HUES64 (cell line): Measurements from ENCODE around the gene ZNF764.

Experiments
- H3K27ac ChIP-seq: 2 replicates; pipeline ENCODE4 v1.7.0; 2013; ENCODE audit warnings: low read depth, low read length, inconsistent platforms
- H3K27me3 ChIP-seq: 2 replicates; pipeline ENCODE4 v1.6.1; 2013; ENCODE audit warnings: mild to moderate bottlenecking, low read length; ENCODE audit not compliant: insufficient read depth
- H3K36me3 ChIP-seq: 2 replicates; pipeline ENCODE4 v1.6.1; 2013; ENCODE audit warnings: mild to moderate bottlenecking, low read length; ENCODE audit not compliant: insufficient read depth
- H3K4me1 ChIP-seq: 2 replicates; pipeline ENCODE4 v1.6.1; 2013; ENCODE audit warnings: mild to moderate bottlenecking, low read length, moderate library complexity; ENCODE audit not compliant: insufficient read depth
- H3K4me3 ChIP-seq: 2 replicates; pipeline ENCODE4 v1.5.1; 2013; ENCODE audit warnings: mild to moderate bottlenecking, low read length, moderate library complexity
- H3K9ac ChIP-seq: 2 replicates; pipeline ENCODE4 v1.6.1; 2013; ENCODE audit warnings: mild to moderate bottlenecking, low read depth, low read length
- H3K9me3 ChIP-seq: 2 replicates; pipeline ENCODE4 v1.6.1; 2013; ENCODE audit warnings: low read depth, low read length; ENCODE audit not compliant: insufficient read depth
- WGBS: fragments of 150-250, 120-280 bp; methylation state at CpG from one replicate; pipeline ENCODE4 v1.1.7; 2013; ENCODE audit warnings: missing lambda C conversion rate; 5-methylcytosine and 5-hydroxymethylcytosine counted together

Gene ZNF764

GRCh38 chr16:30533748-30534367, 24.3 kb downstream of the ZNF764 start:
- Histone ChIP-seq H3K27me3 (no peaks in the 10 kb centered on the region), H3K4me1 (peaks cover 11% of the 10 kb centered on the region; the same call in 1 of the 2 replicates), H3K36me3 (peaks cover 9% of the 10 kb centered on the region), H3K9ac (peak overlapping the region; percentile 96), H3K9me3 (no peaks in the 10 kb centered on the region), H3K27ac (peak overlapping the region; percentile 25; the same call in 1 of the 2 replicates), H3K4me3 (peak overlapping the region; percentile 70)
- 22% methylated on average over 29 of the region's 29 CpGs for WGBS

DNA sequence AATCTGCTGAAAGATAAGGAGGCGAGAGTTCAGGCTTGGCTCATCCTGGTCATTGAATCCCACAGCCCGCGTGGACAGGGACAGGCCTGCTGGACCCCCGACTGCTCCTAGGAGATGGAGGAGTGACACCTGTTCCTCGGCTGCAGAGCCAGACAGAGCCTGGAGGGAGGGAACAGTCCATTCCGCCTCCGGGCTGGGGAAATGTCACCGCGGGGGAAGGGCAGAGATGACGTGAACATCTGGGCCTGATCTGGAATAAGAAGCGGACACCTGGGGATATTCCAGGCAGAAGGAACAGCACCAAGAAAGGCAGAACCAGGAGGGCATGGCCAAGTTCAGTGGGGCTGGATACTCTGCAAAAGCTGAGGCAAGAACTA, 25.0 kb downstream of the ZNF764 start:
- H3K9ac ChIP-seq, result no peak overlapping the region
- 80% methylated on average over 11 of the region's 11 CpGs for WGBS

GRCh38 chr16:30532285-30533145, 25.7 kb downstream of the ZNF764 start:
- WGBS, result 95% methylated on average over 57 of the region's 57 CpGs
- no peaks in the 10 kb centered on the region for H3K9me3 ChIP-seq
- H3K4me3 ChIP-seq, result no peak overlapping the region; the same call in 1 of the 2 replicates
- peaks cover 17% of the 10 kb centered on the region for H3K4me1 ChIP-seq
- no peak overlapping the region for H3K9ac ChIP-seq
- H3K27ac ChIP-seq, result no peak overlapping the region
- no peaks in the 10 kb centered on the region for H3K27me3 ChIP-seq
- H3K36me3 ChIP-seq, result peaks cover 9% of the 10 kb centered on the region

More for the DNA sequence above, 25.0 kb downstream of the ZNF764 start:
- peaks cover 9% of the 10 kb centered on the region for H3K36me3 ChIP-seq
- no peaks in the 10 kb centered on the region for H3K9me3 ChIP-seq
- peaks cover 11% of the 10 kb centered on the region; the same call in 1 of the 2 replicates for H3K4me1 ChIP-seq
- H3K27me3 ChIP-seq, result no peaks in the 10 kb centered on the region
- no peak overlapping the region for H3K27ac ChIP-seq
- peak overlapping the region; percentile 70 for H3K4me3 ChIP-seq

GRCh38 chr16:30530163-30531037, 27.8 kb downstream of the ZNF764 start:
- no peak overlapping the region for H3K27ac ChIP-seq
- 85% methylated on average over 13 of the region's 13 CpGs for WGBS
- peaks cover 10% of the 10 kb centered on the region for H3K4me1 ChIP-seq
- no peak overlapping the region for H3K9ac ChIP-seq
- no peaks in the 10 kb centered on the region for H3K27me3 ChIP-seq
- H3K36me3 ChIP-seq, result peaks cover 9% of the 10 kb centered on the region
- no peaks in the 10 kb centered on the region for H3K9me3 ChIP-seq
- no peak overlapping the region for H3K4me3 ChIP-seq

GRCh38 chr16:30528799-30529457, 29.2 kb downstream of the ZNF764 start:
- Histone ChIP-seq H3K9ac (no peak overlapping the region), H3K27ac (no peak overlapping the region), H3K36me3 (peaks cover 17% of the 10 kb centered on the region), H3K27me3 (no peaks in the 10 kb centered on the region), H3K4me3 (no peak overlapping the region), H3K9me3 (no peaks in the 10 kb centered on the region), H3K4me1 (peaks cover 10% of the 10 kb centered on the region)
- 81% methylated on average over 4 of the region's 4 CpGs for WGBS

DNA sequence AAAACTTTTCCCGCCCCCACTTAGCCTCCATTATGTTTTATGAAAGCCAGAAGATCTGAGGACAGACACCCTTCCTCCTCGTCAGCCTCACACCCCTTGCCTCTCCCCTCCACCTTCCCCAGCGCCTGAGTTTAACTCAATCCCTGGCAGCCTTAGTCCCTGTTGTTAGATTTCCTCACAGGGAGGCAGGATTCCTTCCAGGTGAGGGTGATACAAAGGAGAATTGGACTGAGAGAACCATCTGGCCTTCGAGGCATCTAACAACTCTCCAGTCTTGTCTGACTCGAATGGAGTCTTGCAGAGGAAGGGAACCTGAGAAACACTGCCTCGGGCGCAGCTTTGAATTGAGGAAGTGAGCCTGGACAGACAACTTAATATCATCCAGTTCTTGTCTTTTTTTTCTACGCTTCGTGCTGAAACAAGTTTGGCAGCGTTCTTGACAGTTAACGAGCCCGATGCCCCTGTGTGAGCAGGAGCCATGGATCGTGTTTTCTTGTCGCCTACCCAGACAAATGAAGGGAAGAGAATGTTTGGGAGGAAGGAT, 30.5 kb downstream of the ZNF764 start:
- Histone ChIP-seq H3K27ac (peak overlapping the region; percentile 85), H3K27me3 (no peaks in the 10 kb centered on the region), H3K9me3 (no peaks in the 10 kb centered on the region), H3K4me3 (peak overlapping the region; percentile 77), H3K36me3 (peaks cover 17% of the 10 kb centered on the region), H3K9ac (peak overlapping the region; percentile 75), H3K4me1 (peaks cover 7% of the 10 kb centered on the region)
- WGBS, result 51% methylated on average over 14 of the region's 14 CpGs

DNA sequence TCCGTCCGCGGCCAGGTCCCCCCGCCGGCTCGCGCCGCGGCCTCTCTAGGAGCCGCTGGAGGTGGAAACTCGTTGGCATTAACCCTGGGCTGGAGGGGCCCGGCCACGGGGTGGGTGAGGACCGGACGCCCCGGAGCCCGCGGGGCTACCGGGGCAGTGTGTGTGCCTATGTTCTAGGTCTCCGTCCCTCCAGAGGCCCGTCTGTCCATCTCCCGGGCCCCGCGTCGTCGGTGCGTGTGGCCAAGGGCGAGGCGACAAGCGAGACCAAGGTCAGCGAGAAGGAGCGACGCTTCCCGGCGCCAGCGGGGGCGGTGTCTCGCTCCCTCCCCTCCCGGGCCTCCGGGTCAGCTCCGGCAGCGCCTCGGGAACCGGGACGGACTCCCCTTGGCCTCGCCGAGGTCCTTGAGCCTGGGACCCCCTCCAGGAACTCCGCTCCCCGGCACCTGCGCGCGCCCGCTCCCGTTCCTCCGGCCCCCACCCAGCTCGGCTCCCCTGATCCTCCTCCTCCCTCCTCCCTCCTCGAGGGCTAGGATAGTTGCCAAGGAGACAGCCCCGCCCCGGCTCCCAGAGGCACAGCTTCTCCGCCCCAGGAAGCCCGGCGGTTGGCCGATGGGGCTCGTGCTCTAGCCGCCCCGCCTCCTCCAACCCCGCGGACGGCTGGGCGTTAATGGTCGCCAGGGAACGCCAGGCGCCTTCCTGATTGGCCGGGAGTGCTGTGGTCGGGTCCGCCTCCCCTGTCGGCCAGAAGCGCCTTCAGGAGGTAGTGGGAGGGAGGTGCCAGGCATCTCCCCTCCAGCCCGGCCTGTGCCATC, 31.1 kb downstream of the ZNF764 start:
- peak overlapping the region; percentile 84 for H3K9ac ChIP-seq
- peaks cover 7% of the 10 kb centered on the region for H3K4me1 ChIP-seq
- peaks cover 15% of the 10 kb centered on the region for H3K36me3 ChIP-seq
- peak overlapping the region; percentile 94 for H3K27ac ChIP-seq
- WGBS, result under 1% methylated on average over 79 of the region's 79 CpGs
- no peaks in the 10 kb centered on the region for H3K27me3 ChIP-seq
- H3K9me3 ChIP-seq, result no peaks in the 10 kb centered on the region
- peak overlapping the region; percentile 77 for H3K4me3 ChIP-seq

- Histone ChIP-seq H3K4me1 (peaks cover 7% of the 10 kb centered on the region), H3K27ac (peak within 1 kb of the TSS; percentile 94), H3K36me3 (peaks cover 10% of the 10 kb centered on the region; the same call in 1 of the 2 replicates), H3K27me3 (no peaks in the 10 kb centered on the region), H3K9me3 (no peaks in the 10 kb centered on the region), H3K9ac (peak within 1 kb of the TSS; percentile 84), H3K4me3 (peak within 1 kb of the TSS; percentile 77)
- under 1% methylated on average over 69 of the region's 73 CpGs for WGBS
Measured at GRCh38 chr16:30526137-30526822, 31.9 kb downstream of the ZNF764 start, which contains the start of gene ZNF768. TSS of gene ZNF768 (minus strand) at chr16:30526566. CDS start at chr16:30526413, 153 bp downstream.

DNA sequence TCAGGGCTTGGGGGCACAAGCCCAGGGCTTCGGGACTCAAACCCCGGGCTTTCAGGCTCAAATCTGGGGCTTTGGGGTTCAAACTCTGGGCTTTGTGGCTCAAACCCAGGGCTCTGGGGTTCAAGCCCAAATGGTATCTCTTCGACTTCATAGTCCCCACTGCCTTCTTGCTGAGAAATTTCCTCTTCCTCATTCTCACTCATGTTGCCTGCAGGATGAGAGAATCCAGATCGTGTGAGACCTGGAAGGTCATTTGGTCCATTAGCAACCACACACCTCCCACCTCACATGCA, 32.4 kb downstream of the ZNF764 start:
- WGBS, result 70% methylated on average over 4 of the region's 4 CpGs
- H3K27ac ChIP-seq, result no peak overlapping the region; the same call in 1 of the 2 replicates

More for the DNA sequence above, 32.4 kb downstream of the ZNF764 start:
- Histone ChIP-seq H3K4me3 (peak overlapping the region; percentile 77), H3K27me3 (no peaks in the 10 kb centered on the region), H3K4me1 (peaks cover 7% of the 10 kb centered on the region), H3K9ac (peak overlapping the region; percentile 70; the same call in 1 of the 2 replicates), H3K9me3 (no peaks in the 10 kb centered on the region), H3K36me3 (0 out of 2 replicates have a peak, but pooled peaks cover 8% of the 10 kb centered on the region)
